Uterus (tissue), 4 donors: ENCODE data around the gene ACBD6. TPM values are rescaled to one million over a fixed set of nuclear protein-coding genes. Genes with fewer than 3 reads are reported as not detected.

ENCODE experiments used
- DNase-seq, 2 donors: peaks; one replicate each; pipeline ENCODE4 v3.0.0-alpha.2; 2019 to 2020
- H3K27ac ChIP-seq, 2 donors: fragments of 200-600 bp; sonication (generic); 1 replicate in 1 of 2; 2 replicates in 1 of 2; pipeline ENCODE4 v1.5.1; 2016 to 2018
- H3K27me3 ChIP-seq, 2 donors: fragments of 200-600 bp; sonication (generic); one replicate each; pipeline ENCODE4 v1.5.1; 2018 to 2019; ENCODE audit warnings: control low read depth in 1 of 2
- H3K36me3 ChIP-seq, 2 donors: fragments of 200-600 bp; sonication (generic); one replicate each; pipeline ENCODE4 v1.5.1; 2019; ENCODE audit warnings: control low read depth in 1 of 2
- H3K4me1 ChIP-seq, 2 donors: fragments of 200-600 bp; sonication (generic); one replicate each; pipeline ENCODE4 v1.5.1; 2018 to 2019; ENCODE audit warnings: control low read depth in 1 of 2
- H3K4me3 ChIP-seq, 2 donors: fragments of 200-600 bp; sonication (generic); 1 replicate in 1 of 2; 2 replicates in 1 of 2; pipeline ENCODE4 v1.5.1; 2018 to 2019; ENCODE audit warnings: mild to moderate bottlenecking in 1 of 2
- H3K9me3 ChIP-seq, 2 donors: fragments of 200-600 bp; sonication (generic); one replicate each; pipeline ENCODE4 v1.5.1; 2019; ENCODE audit warnings: control low read depth in 1 of 2
- CTCF ChIP-seq, 4 experiments: fragments of 200-600 bp in 2 of 4; fragments of 450-650 bp in 2 of 4; sonication (generic) in 2 of 4; IDR thresholded peaks; one replicate each; pipeline ENCODE4 v1.5.1; 2016 to 2019; ENCODE audit warnings: antibody characterized with exemption in 4 of 4, mild to moderate bottlenecking in 2 of 4, moderate library complexity in 1 of 4
- POLR2A ChIP-seq, 2 donors: fragments of 450-650 bp; IDR thresholded peaks; one replicate each; pipeline ENCODE4 v1.6.1; 2016; ENCODE audit warnings: antibody characterized with exemption in 2 of 2, mild to moderate bottlenecking in 1 of 2, moderate library complexity in 1 of 2
- intact Hi-C: fragments of 100-400 bp; cut with DNase I; formaldehyde crosslinking; loops from one replicate; pipeline ENCODE4 v1.15.1; 2023; ENCODE audit warnings: low total_unique reads
- total RNA-seq, 4 donors: library from RNA; depleted of rRNA in 3 of 4; stranded (reverse); fragments of >200 nt in 3 of 4; gene quantifications; one replicate each; pipeline versions ENCODE4 v1.1.0 to v1.2.4, GENCODE V29; 2014 to 2023
- donor health status: DM: yes; HTN: yes; CAD: no.

The ACBD6 gene
- total RNA-seq, 4 donors from 2014 or later = 22.1 to 54.7 (median 39.6) TPM

GRCh38 chr1:180262628-180263488, 239.5 kb downstream of the ACBD6 start:
- Histone ChIP-seq H3K9me3 (no peaks in the 10 kb centered on the region), H3K27me3 (peaks cover 0 to 4% of the 10 kb centered on the region in 2 donors), H3K27ac (no peak overlapping the region), H3K4me1 (no peaks in the 10 kb centered on the region), H3K36me3 (no peaks in the 10 kb centered on the region), H3K4me3 (no peak overlapping the region)
- DNase-seq = no peak
- TF ChIP-seq POLR2A (IDR thresholded peaks at IDR 0.05) = no peak
- TF ChIP-seq CTCF (IDR thresholded peaks at IDR 0.05) = no peak
- intact Hi-C loops = no loop called here

GRCh38 chr1:180261524-180262155, 240.7 kb downstream of the ACBD6 start:
- intact Hi-C loops = no loop called here
- Histone ChIP-seq H3K9me3 (no peaks in the 10 kb centered on the region), H3K27me3 (peaks cover 0 to 7% of the 10 kb centered on the region in 2 donors), H3K4me1 (no peaks in the 10 kb centered on the region), H3K27ac (no peak overlapping the region), H3K36me3 (no peaks in the 10 kb centered on the region), H3K4me3 (no peak overlapping the region)
- TF ChIP-seq POLR2A (IDR thresholded peaks at IDR 0.05) = no peak
- no peak for DNase-seq

DNA sequence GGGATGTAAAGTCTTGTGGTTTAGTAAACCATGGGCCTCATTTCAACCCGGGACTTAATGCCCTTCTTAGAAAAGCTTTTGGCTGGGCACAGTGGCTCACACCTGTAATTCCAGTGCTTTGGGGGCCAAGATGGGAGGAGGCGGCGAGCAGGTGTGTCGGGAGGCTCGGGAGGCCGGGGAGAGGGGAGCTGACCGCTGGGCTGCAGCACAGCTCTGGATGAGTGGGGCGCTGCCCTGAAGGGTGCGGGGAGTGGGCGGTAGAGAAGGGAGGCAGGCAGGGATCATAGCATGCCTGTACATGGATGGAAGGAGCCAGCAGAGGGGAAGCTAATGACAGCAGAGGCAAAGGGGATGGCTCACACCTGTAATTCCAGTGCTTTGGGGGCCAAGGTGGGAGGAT, 241.3 kb downstream of the ACBD6 start:
- intact Hi-C loops = no loop called here
- Histone ChIP-seq H3K27me3 (peaks cover 0 to 7% of the 10 kb centered on the region in 2 donors), H3K27ac (no peak overlapping the region), H3K36me3 (no peaks in the 10 kb centered on the region), H3K9me3 (no peaks in the 10 kb centered on the region), H3K4me1 (no peaks in the 10 kb centered on the region), H3K4me3 (no peak overlapping the region)
- DNase-seq = no peak
- no peak for TF ChIP-seq CTCF (IDR thresholded peaks at IDR 0.05)
- TF ChIP-seq POLR2A (IDR thresholded peaks at IDR 0.05) = no peak

DNA sequence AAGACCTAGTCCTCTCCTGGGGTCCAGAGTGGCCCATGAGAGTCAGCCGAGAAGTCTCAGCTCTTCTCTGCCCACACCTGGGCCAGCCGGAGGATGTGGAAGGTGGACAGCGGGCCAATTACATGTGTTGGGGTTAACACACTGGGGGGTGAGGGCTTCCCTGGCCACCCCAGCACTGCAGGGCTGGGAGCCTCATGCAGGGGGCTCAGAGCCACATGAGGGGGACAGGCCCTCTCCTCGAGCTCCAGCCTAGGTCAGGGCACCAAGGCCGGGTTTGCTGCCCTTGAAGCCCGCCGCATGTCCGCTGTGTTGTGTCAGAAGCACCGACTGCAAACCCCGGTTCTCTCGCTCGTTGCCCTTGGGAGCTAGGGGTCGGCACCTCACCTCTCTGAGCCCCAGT, 241.8 kb downstream of the ACBD6 start:
- intact Hi-C loops = no loop called here
- H3K4me1 ChIP-seq = no peaks in the 10 kb centered on the region
- no peaks in the 10 kb centered on the region for H3K9me3 ChIP-seq
- no peaks in the 10 kb centered on the region for H3K36me3 ChIP-seq
- H3K27me3 ChIP-seq = peaks cover 0 to 7% of the 10 kb centered on the region in 2 donors
- H3K4me3 ChIP-seq = no peak overlapping the region
- TF ChIP-seq POLR2A (IDR thresholded peaks at IDR 0.05) (no peak), CTCF (IDR thresholded peaks at IDR 0.05) (no peak)
- no peak overlapping the region for H3K27ac ChIP-seq
- DNase-seq = no peak

DNA sequence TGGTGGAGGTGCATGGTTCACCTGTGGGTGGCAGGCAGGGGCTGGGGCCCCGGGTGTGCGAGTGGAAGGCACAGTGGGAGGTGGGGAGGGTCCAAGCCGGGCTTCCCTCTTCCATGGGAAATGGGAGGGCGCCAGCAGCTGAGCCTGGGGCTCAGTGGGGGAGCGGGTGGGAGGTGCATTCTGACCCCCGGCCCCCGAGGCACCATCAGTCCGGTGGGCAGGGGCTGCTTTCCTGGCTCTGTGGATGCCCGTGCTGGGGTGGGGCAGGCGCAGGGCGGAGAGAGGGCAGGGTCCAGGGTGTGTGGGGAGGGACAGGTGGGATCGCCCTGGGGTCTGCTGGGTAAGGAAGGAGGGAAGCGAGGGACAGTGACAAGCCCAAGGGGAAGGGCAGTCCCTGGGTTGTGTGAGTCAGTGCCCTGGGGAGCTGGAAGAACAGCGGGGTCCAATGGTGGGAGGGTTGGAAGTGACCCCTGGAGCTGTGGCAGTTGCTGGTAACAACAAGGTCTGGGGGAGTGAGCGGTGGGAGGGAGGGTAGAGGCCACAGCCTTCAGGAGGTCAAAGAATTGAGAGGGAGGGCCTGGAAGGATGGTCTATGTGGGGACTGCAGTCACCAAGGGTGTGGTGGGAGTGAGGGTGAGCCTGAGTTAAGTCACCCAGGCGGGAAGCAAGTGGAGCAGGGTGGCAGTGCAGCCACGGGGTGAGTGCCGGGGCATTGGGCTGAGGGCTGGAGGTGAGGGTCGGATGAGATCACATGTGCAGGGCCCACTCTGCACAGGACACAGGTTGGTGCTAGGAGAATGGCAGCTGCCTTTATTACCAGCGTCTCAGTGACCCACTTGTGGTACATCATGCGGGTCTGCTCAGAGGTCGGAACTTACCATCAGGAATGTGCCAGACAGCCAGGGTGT, 242.7 kb downstream of the ACBD6 start:
- H3K27ac ChIP-seq = no peak overlapping the region
- no peak overlapping the region for H3K4me3 ChIP-seq
- intact Hi-C loops = no loop called here
- H3K36me3 ChIP-seq = no peaks in the 10 kb centered on the region
- no peaks in the 10 kb centered on the region for H3K4me1 ChIP-seq
- H3K9me3 ChIP-seq = no peaks in the 10 kb centered on the region
- no peak for DNase-seq
- H3K27me3 ChIP-seq = peaks cover 0 to 7% of the 10 kb centered on the region in 2 donors
- TF ChIP-seq CTCF (IDR thresholded peaks at IDR 0.05) = no peak
- no peak for TF ChIP-seq POLR2A (IDR thresholded peaks at IDR 0.05)
